ENCODE results near the gene PCDHGA7. TPM values are rescaled to one million over a fixed set of nuclear protein-coding genes. Genes with fewer than 3 reads are reported as not detected.

Gene PCDHGA7
- total and polyA plus RNA-seq, 12 donors: 0.37 to 5.0 (median 1.6) TPM

- no peak for TF ChIP-seq POLR2A (IDR thresholded peaks at IDR 0.05)
- TF ChIP-seq CTCF (IDR thresholded peaks at IDR 0.05): no peak
- H3K4me3 ChIP-seq: no peak overlapping the region
- intact Hi-C loops (cut with DNase I): no loop called here
- peaks cover 0 to 20% (median 14%) of the 10 kb centered on the region in 3 donors for H3K9me3 ChIP-seq (replicated peaks in 1 of 3)
- no peak for DNase-seq
- H3K36me3 ChIP-seq (replicated peaks in 1 of 2): no peaks in the 10 kb centered on the region
- H3K4me1 ChIP-seq (replicated peaks in 1 of 2): no peaks in the 10 kb centered on the region
- H3K27me3 ChIP-seq: no peaks in the 10 kb centered on the region
- H3K27ac ChIP-seq: no peak overlapping the region
- 64 to 80% (median 71%) methylated on average over 5 of the region's 5 CpGs for whole genome bisulfite sequencing, 4 donors
Measured at GRCh38 chr5:141356133-141356532, 26.4 kb upstream of the PCDHGA7 start.

GRCh38 chr5:141356950-141357349 is 25.6 kb upstream of the PCDHGA7 start:
- Histone ChIP-seq H3K36me3 (replicated peaks in 1 of 2) (no peaks in the 10 kb centered on the region), H3K27ac (no peak overlapping the region), H3K27me3 (no peaks in the 10 kb centered on the region), H3K4me3 (no peak overlapping the region), H3K4me1 (replicated peaks in 1 of 2) (no peaks in the 10 kb centered on the region), H3K9me3 (replicated peaks in 1 of 3) (peaks cover 0 to 24% (median 14%) of the 10 kb centered on the region in 3 donors)
- DNase-seq: no peak
- TF ChIP-seq POLR2A (IDR thresholded peaks at IDR 0.05) (no peak), CTCF (IDR thresholded peaks at IDR 0.05) (no peak)
- intact Hi-C loops (cut with DNase I): no loop called here
- whole genome bisulfite sequencing, 4 donors: 42 to 93% (median 63%) methylated on average over 3 to 19 of the region's 19 CpGs

GRCh38 chr5:141359790-141360426 is 22.6 kb upstream of the PCDHGA7 start, which contains the start of gene PCDHGB2:
Gene PCDHGB2, plus strand, starts transcription at chr5:141359994. Its CDS starts 142 bp downstream, at chr5:141360136.
- intact Hi-C loops (cut with DNase I): no loop called here
- Histone ChIP-seq H3K27me3 (no peaks in the 10 kb centered on the region), H3K9me3 (replicated peaks in 1 of 3) (peaks cover 0 to 43% (median 10%) of the 10 kb centered on the region in 3 donors), H3K4me1 (replicated peaks in 1 of 2) (no peaks in the 10 kb centered on the region), H3K27ac (no peak within 1 kb of the TSS), H3K36me3 (replicated peaks in 1 of 2) (no peaks in the 10 kb centered on the region), H3K4me3 (no peak within 1 kb of the TSS)
- WGBS, 4 donors: 13 to 26% (median 15%) methylated on average over 15 to 24 of the region's 24 CpGs
- peak in 3 of 6 experiments; percentile 6 to 23 (median 16) for TF ChIP-seq CTCF (IDR thresholded peaks at IDR 0.05)
- TF ChIP-seq POLR2A (IDR thresholded peaks at IDR 0.05): no peak
- DNase-seq: no peak

- no peaks in the 10 kb centered on the region for H3K36me3 ChIP-seq (replicated peaks in 1 of 2)
- 29 to 43% (median 33%) methylated on average over 13 to 15 of the region's 15 CpGs for WGBS, 4 donors
- no peak overlapping the region for H3K27ac ChIP-seq
- no peak for TF ChIP-seq CTCF (IDR thresholded peaks at IDR 0.05)
- TF ChIP-seq POLR2A (IDR thresholded peaks at IDR 0.05): no peak
- peaks cover 0 to 51% (median 10%) of the 10 kb centered on the region in 3 donors for H3K9me3 ChIP-seq (replicated peaks in 1 of 3)
- intact Hi-C loops (cut with DNase I): no loop called here
- no peak for DNase-seq
- H3K4me1 ChIP-seq (replicated peaks in 1 of 2): no peaks in the 10 kb centered on the region
- no peaks in the 10 kb centered on the region for H3K27me3 ChIP-seq
- no peak overlapping the region for H3K4me3 ChIP-seq
Measured at GRCh38 chr5:141360685-141361084, 21.9 kb upstream of the PCDHGA7 start.
